ES-I3 (cell line): ENCODE data around the gene JAG1.
A peak's percentile ranks its signal among the peaks of the same experiment; 100 is the strongest.

Experiments used
- H3K36me3 ChIP-seq: 2 replicates; pipeline ENCODE4 v1.6.1; 2013; ENCODE audit warnings: mild to moderate bottlenecking, low read length, control low read depth, moderate library complexity; ENCODE audit not compliant: insufficient read depth
- H3K4me1 ChIP-seq: 2 replicates; pipeline ENCODE4 v1.6.1; 2013; ENCODE audit warnings: mild to moderate bottlenecking, control low read depth, low read length; ENCODE audit not compliant: insufficient read depth
- H3K9ac ChIP-seq: 2 replicates; pipeline ENCODE4 v1.6.1; 2013; ENCODE audit warnings: low read depth, mild to moderate bottlenecking, low read length, moderate library complexity
- H3K9me3 ChIP-seq: 2 replicates; pipeline ENCODE4 v1.6.1; 2013; ENCODE audit warnings: mild to moderate bottlenecking, low read length, moderate library complexity; ENCODE audit not compliant: control insufficient read depth, insufficient read depth

JAG1 gene

DNA sequence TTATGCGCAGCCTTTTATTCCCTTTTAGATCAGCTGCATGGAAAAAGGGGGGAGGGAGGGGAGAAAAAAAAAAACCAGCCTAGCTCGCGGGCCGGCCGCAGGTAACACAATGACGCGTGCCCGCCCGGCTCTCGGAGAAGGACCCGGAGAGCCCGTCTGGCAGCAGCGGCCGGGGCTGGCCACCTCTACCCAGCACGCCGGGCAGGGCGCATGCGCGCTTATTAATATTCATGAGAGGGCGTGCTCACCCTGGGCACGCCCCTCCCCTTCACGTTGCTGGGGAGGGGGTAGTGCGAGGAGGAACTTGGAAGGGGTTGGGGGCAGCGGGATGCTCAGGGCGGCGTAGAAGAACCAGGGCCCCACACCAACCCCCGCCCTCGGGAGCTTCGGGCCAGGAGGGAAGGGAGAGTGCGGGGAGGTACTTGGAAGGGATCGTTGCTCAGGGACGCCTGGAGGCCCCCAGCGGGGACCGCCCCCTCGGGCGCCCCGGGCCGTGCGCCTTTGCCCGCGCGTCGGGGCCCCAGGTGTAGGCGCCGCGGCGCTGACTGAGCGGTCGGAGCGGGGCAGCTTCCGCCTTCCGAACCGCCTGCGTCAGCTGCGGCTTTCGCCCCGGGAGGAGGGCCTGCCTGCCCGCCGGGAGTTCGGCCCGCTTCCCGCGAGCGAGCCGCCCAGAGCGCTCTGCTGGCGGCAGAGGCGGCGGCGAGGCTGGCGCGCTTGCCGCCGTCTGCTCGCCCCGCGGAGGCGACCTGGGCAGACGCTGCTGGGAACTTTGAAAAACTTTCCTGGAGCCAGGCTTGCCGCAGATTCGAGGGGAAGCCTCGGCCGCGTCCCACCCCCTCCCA, at the start of gene JAG1:
TSS of gene JAG1 (minus strand) at position 158 of the 842 bp plus-strand sequence. CDS start 469 bp downstream, outside the sequence.
- H3K9me3 ChIP-seq, result no peaks in the 10 kb centered on the region
- no peaks in the 10 kb centered on the region for H3K36me3 ChIP-seq
- H3K9ac ChIP-seq, result peak within 1 kb of the TSS; percentile 80
- peaks cover 10% of the 10 kb centered on the region for H3K4me1 ChIP-seq

- peaks cover 10% of the 10 kb centered on the region; the same call in 1 of the 2 replicates for H3K4me1 ChIP-seq
- H3K36me3 ChIP-seq, result no peaks in the 10 kb centered on the region
- no peaks in the 10 kb centered on the region for H3K9me3 ChIP-seq
- no peak overlapping the region for H3K9ac ChIP-seq
Measured at GRCh38 chr20:10721976-10722375, 48.2 kb upstream of the JAG1 start.

GRCh38 chr20:10721137-10721896, 47.5 kb upstream of the JAG1 start:
- Histone ChIP-seq H3K4me1 (peaks cover 10% of the 10 kb centered on the region; the same call in 1 of the 2 replicates), H3K9me3 (no peaks in the 10 kb centered on the region), H3K36me3 (no peaks in the 10 kb centered on the region), H3K9ac (no peak overlapping the region)

GRCh38 chr20:10720565-10720964, 46.8 kb upstream of the JAG1 start:
- Histone ChIP-seq H3K4me1 (peaks cover 12% of the 10 kb centered on the region; the same call in 1 of the 2 replicates), H3K9me3 (no peaks in the 10 kb centered on the region), H3K36me3 (no peaks in the 10 kb centered on the region), H3K9ac (no peak overlapping the region)

- no peak overlapping the region for H3K9ac ChIP-seq
- H3K9me3 ChIP-seq, result no peaks in the 10 kb centered on the region
- peaks cover 16% of the 10 kb centered on the region for H3K4me1 ChIP-seq
- no peaks in the 10 kb centered on the region for H3K36me3 ChIP-seq
Measured at GRCh38 chr20:10719740-10720385, 46.1 kb upstream of the JAG1 start.

DNA sequence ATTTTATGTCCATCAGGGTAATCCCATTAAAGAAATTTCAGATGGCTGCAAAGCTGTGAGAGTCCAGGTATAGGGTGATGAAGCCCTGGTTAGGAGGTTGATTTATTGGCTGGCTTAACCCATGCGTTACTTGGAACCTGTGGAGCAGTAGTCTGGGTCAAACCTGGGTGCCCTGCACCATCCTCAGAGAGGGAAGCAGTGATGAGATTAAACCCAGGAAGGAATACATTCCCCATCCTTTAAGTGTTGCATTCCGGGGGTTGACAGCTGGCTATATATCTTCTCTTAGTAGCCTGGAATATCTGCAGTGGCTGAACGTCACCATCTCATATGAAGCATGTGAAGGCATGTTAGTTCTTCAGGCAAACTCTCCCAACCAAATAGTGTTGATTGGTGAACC, 44.9 kb upstream of the JAG1 start:
- Histone ChIP-seq H3K4me1 (peaks cover 20% of the 10 kb centered on the region), H3K36me3 (no peaks in the 10 kb centered on the region), H3K9me3 (no peaks in the 10 kb centered on the region), H3K9ac (no peak overlapping the region)

GRCh38 chr20:10716855-10717254, 43.1 kb upstream of the JAG1 start:
- Histone ChIP-seq H3K9me3 (no peaks in the 10 kb centered on the region), H3K9ac (no peak overlapping the region), H3K4me1 (peaks cover 20% of the 10 kb centered on the region), H3K36me3 (no peaks in the 10 kb centered on the region)

- no peaks in the 10 kb centered on the region for H3K9me3 ChIP-seq
- H3K36me3 ChIP-seq, result no peaks in the 10 kb centered on the region
- no peak overlapping the region for H3K9ac ChIP-seq
- peaks cover 20% of the 10 kb centered on the region for H3K4me1 ChIP-seq
Measured at GRCh38 chr20:10715035-10715434, 41.2 kb upstream of the JAG1 start.

GRCh38 chr20:10714236-10714975, 40.6 kb upstream of the JAG1 start:
- no peaks in the 10 kb centered on the region for H3K9me3 ChIP-seq
- H3K36me3 ChIP-seq, result no peaks in the 10 kb centered on the region
- no peak overlapping the region for H3K9ac ChIP-seq
- H3K4me1 ChIP-seq, result peaks cover 15% of the 10 kb centered on the region; the same call in 1 of the 2 replicates

GRCh38 chr20:10713161-10713560, 39.4 kb upstream of the JAG1 start:
- H3K9ac ChIP-seq, result no peak overlapping the region
- no peaks in the 10 kb centered on the region for H3K9me3 ChIP-seq
- H3K4me1 ChIP-seq, result peaks cover 10% of the 10 kb centered on the region; the same call in 1 of the 2 replicates
- H3K36me3 ChIP-seq, result no peaks in the 10 kb centered on the region

- Histone ChIP-seq H3K4me1 (peaks cover 10% of the 10 kb centered on the region; the same call in 1 of the 2 replicates), H3K9ac (no peak overlapping the region), H3K36me3 (no peaks in the 10 kb centered on the region), H3K9me3 (no peaks in the 10 kb centered on the region)
Measured at GRCh38 chr20:10711903-10712451, 38.2 kb upstream of the JAG1 start.

DNA sequence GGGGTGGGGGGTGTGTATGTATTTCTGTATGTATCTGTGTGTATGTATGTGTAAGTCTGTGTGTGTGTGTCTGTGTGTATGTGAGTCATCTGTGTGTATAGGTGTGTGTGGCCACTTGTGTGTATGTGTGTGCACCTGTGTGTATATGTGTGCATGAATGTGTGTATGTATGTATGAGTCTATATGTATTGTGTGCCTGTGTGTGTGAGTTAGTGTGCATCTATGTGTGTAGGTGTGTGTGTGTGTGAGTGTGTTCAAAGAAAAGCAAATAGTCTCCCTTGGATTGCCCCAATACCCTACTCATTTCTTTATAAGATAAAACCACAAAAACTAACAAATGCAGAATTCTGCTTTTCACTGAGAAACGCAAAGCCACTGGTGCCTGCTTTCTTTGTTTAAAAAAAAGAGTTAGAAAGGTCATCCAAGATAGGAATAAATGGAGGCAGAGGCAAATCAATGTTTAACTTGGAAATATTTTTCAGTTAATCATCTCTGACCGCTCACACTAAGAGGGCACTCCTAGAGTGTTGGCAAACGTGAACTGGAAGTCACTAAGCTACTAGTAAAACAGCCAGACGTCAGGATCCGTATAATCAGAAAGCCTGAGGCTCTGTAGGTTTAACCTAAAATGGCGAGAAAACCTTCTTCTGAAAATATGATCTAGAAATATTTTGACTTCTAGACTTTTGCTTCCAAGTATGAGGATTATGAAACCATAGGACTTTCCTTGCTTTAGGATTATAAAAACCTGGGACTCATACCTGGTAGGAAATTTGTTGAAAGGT, 37.4 kb upstream of the JAG1 start:
- H3K9me3 ChIP-seq, result no peaks in the 10 kb centered on the region

GRCh38 chr20:10709916-10710315, 36.1 kb upstream of the JAG1 start:
- H3K9ac ChIP-seq, result no peak overlapping the region
- no peaks in the 10 kb centered on the region for H3K9me3 ChIP-seq
- no peaks in the 10 kb centered on the region for H3K36me3 ChIP-seq
- peaks cover 5% of the 10 kb centered on the region; the same call in 1 of the 2 replicates for H3K4me1 ChIP-seq

More for the DNA sequence above, 37.4 kb upstream of the JAG1 start:
- Histone ChIP-seq H3K4me1 (peaks cover 10% of the 10 kb centered on the region; the same call in 1 of the 2 replicates), H3K9ac (no peak overlapping the region), H3K36me3 (no peaks in the 10 kb centered on the region)
